Fibroblast of mammary gland (primary cell): ENCODE data around the gene IGSF5.

Experiments
- DNase-seq: peaks from one replicate; pipeline ENCODE4 v3.0.0-alpha.2; 2010; ENCODE audit warnings: low read depth
- H3K4me3 ChIP-seq: 2 replicates; pipeline ENCODE4 v1.5.1; 2011; ENCODE audit warnings: low read depth, mild to moderate bottlenecking, low read length, moderate library complexity; ENCODE audit not compliant: control insufficient read depth
- CTCF ChIP-seq: conservative IDR thresholded peaks from 2 replicates; pipeline ENCODE4 v1.5.1; 2011; ENCODE audit warnings: low read depth, low read length, inconsistent platforms; ENCODE audit not compliant: control insufficient read depth, insufficient read depth

IGSF5 gene

DNA sequence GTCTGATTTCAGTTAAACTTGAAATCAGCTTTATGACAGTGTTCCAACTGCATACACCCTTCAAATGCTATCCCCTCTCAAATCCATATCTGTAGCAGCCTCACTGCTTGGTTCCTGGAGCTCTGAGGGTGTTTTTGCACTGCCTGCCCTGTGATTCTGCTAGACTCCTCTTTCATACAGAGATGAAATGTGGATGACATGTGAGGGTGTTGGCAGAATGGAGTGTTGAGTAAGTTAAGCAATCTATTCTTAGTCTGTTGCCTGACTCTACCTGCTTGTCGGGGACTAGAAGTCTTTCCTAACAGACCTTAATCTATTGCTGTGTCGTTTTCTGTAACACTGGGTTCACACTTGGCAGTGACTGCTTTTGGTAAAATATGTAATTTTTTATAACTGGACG, 9.8 kb downstream of the IGSF5 start:
- no peak for TF ChIP-seq CTCF
- no peak for DNase-seq
- H3K4me3 ChIP-seq = no peak overlapping the region

GRCh38 chr21:39756285-39756684, 11.3 kb downstream of the IGSF5 start:
- DNase-seq = no peak
- no peak for TF ChIP-seq CTCF
- H3K4me3 ChIP-seq = no peak overlapping the region

DNA sequence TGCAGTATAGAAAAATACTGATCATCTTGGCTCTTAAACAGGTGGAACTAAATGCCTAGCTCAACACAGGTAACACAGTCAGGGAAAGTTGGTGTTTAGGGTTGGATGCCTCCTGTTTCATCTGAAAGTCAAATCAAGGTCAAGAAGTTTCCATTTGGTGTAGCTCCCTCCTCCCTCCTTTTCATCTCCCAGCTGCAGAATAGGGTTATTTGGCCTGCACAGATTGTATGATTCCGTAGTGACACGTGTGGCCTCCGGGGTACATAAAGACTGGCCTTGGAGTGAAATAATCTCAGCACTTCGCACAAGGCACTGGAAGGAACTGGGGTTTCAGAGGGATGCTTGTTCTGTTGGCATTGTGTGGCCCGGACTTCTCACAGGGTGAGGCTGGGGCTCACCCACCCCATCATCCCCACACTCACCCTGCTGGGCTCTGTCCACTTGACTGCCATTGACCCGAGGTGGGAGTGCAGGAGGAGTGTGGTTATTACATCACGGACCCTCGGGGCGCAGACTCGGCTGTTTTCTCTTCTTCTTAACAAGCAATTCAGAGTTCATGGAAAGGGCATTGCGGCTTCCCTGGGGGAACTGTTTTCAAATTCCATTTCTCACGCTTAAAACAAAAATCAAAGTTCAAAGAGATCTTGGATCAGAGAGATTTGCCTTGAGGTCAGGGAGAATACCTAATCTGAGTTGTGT, 18.4 kb downstream of the IGSF5 start:
- TF ChIP-seq CTCF = no peak
- DNase-seq = no peak
- H3K4me3 ChIP-seq = no peak overlapping the region

DNA sequence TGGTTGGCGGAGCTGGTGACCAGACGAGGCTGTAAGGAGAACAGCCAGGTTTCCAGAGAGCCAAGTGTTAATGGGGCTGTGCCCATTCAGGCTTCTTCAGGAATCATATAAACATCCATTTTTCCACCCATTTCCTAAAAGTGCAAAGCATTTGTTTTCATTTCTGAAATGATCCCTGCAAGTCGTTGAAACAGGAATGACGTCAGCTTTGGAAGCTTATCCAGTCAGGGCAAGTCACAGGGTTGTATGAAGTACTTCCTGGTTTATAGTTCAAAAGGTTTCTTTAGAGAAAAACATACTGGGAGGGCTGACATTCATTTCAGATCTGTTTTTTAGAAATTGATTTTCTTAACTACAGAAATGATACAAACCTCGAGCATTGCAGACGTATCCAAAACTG, 29.2 kb downstream of the IGSF5 start:
- H3K4me3 ChIP-seq = no peak overlapping the region
- TF ChIP-seq CTCF = no peak
- DNase-seq = no peak

GRCh38 chr21:39775816-39776215, 30.8 kb downstream of the IGSF5 start:
- no peak for DNase-seq
- no peak overlapping the region for H3K4me3 ChIP-seq
- no peak for TF ChIP-seq CTCF

DNA sequence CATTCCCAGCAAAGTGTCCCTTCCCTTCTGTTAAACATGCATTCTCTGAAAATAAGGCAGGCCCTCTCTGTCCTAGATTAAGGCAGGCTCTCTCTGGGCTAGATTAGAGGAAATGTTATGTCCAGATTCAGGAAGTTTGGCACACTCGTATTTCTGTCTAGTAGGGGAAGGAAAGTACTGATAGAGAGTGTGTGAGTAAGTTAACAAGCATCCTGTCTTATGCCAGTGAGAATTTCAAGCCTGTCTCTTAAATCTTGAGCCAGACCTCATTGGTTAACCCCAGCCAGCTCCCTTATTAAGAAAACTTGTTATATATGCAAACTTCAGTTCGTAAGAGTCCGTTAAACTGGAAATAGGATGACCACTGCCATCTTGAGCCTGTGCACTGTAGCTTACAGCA, 31.6 kb downstream of the IGSF5 start:
- no peak overlapping the region for H3K4me3 ChIP-seq
- DNase-seq = no peak
- TF ChIP-seq CTCF = no peak

GRCh38 chr21:39781331-39781730, 36.3 kb downstream of the IGSF5 start:
- TF ChIP-seq CTCF = no peak
- no peak for DNase-seq
- H3K4me3 ChIP-seq = no peak overlapping the region
